A549 (cell line): ENCODE data around the gene LRRC61.

Source experiments
- CEBPB ChIP-seq, 2 experiments: fragments of >200 bp in 1 of 2; sonication (Bioruptor Twin) in 1 of 2; formaldehyde crosslinking in 1 of 2; IDR thresholded peaks; 2 replicates each; pipeline ENCODE4 v1.6.1; 2012 to 2016
- CHD4 ChIP-seq: fragments of 200-600 bp; sonication (generic); IDR thresholded peaks from 2 replicates; pipeline ENCODE4 v1.6.1; 2016; ENCODE audit warnings: antibody characterized with exemption, mild to moderate bottlenecking, borderline replicate concordance
- CTCF ChIP-seq: fragments of >200 bp; sonication (Bioruptor Twin); formaldehyde crosslinking; IDR thresholded peaks from 3 replicates; pipeline ENCODE4 v1.5.1; 2016
- FOXS1 ChIP-seq: fragments of 250-450 bp; sonication (Bioruptor Pico); IDR thresholded peaks from 2 replicates; pipeline ENCODE4 v1.5.0; 2020; ENCODE audit warnings: mild to moderate bottlenecking, moderate library complexity
- GATA3 ChIP-seq: IDR thresholded peaks from 2 replicates; pipeline ENCODE4 v1.6.1; 2012; ENCODE audit warnings: borderline replicate concordance
- JUNB ChIP-seq: fragments of >200 bp; sonication (Bioruptor Twin); formaldehyde crosslinking; IDR thresholded peaks from 2 replicates; pipeline ENCODE4 v1.6.1; 2016
- KDM1A ChIP-seq: fragments of 200-600 bp; sonication (generic); IDR thresholded peaks from 2 replicates; pipeline ENCODE4 v1.6.1; 2016; ENCODE audit warnings: low read depth, mild to moderate bottlenecking
- MAX ChIP-seq: IDR thresholded peaks from 2 replicates; pipeline ENCODE4 v1.6.1; 2012
- NR3C1 ChIP-seq: fragments of >200 bp; sonication (Bioruptor Twin); formaldehyde crosslinking; IDR thresholded peaks from 3 replicates; pipeline ENCODE4 v1.6.1; 2017
- POLR2A ChIP-seq: IDR thresholded peaks from 2 replicates; pipeline ENCODE4 v1.6.1; 2012; ENCODE audit warnings: mild to moderate bottlenecking, low read length
- RCOR1 ChIP-seq: fragments of 150-350 bp; IDR thresholded peaks from 2 replicates; pipeline ENCODE4 v1.6.1; 2014; ENCODE audit warnings: antibody characterized with exemption, low read length, low read depth
- RFX5 ChIP-seq: fragments of 450-650 bp; IDR thresholded peaks from 2 replicates; pipeline ENCODE4 v1.7.1; 2014; ENCODE audit warnings: antibody characterized with exemption, mild to moderate bottlenecking, moderate library complexity
- SMC3 ChIP-seq: fragments of >200 bp; sonication (Bioruptor Twin); formaldehyde crosslinking; IDR thresholded peaks from 3 replicates; pipeline ENCODE4 v1.6.1; 2018; ENCODE audit warnings: inconsistent platforms
- ZFP36 ChIP-seq: fragments of 450-650 bp; IDR thresholded peaks from 2 replicates; pipeline ENCODE4 v1.6.1; 2014; ENCODE audit warnings: borderline replicate concordance; ENCODE audit not compliant: partially characterized antibody

GRCh38 chr7:150339409-150339809 lies 16.3 kb downstream of the LRRC61 start:
- TF ChIP-seq KDM1A (no peak), GATA3 (no peak), POLR2A (no peak), MAX (no peak), CTCF (no peak), NR3C1 (no peak), CHD4 (no peak), JUNB (no peak), RCOR1 (no peak), SMC3 (no peak), CEBPB (IDR thresholded peaks at IDR 0.05) (no peak), RFX5 (no peak), FOXS1 (no peak), ZFP36 (no peak)
